Mesothelial cell of epicardium (in vitro differentiated cells): Measurements from ENCODE around the gene EFNA3. TPM values are rescaled to one million over a fixed set of nuclear protein-coding genes. Genes with fewer than 3 reads are reported as not detected.

Experiments
- DNase-seq, 2 experiments: peaks; one replicate each; pipeline ENCODE4 v3.0.0; 2021; ENCODE audit warnings: low spot score in 2 of 2; ENCODE audit not compliant: unreplicated experiment in 2 of 2
- H3K27ac Mint-ChIP-seq: 2 replicates; pipeline ENCODE4 v1.8.0; 2021; ENCODE audit warnings: mixed read lengths
- H3K27me3 Mint-ChIP-seq: 2 replicates; pipeline ENCODE4 v1.8.0; 2021; ENCODE audit warnings: low read depth, mixed read lengths
- H3K36me3 Mint-ChIP-seq: 2 replicates; pipeline ENCODE4 v1.8.0; 2021; ENCODE audit warnings: mixed read lengths
- H3K4me1 Mint-ChIP-seq: 2 replicates; pipeline ENCODE4 v1.8.0; 2021; ENCODE audit warnings: mixed read lengths
- H3K4me3 Mint-ChIP-seq: 2 replicates; pipeline ENCODE4 v1.8.0; 2021; ENCODE audit warnings: mild to moderate bottlenecking, moderate library complexity, mixed read lengths
- H3K9me3 Mint-ChIP-seq: 2 replicates; pipeline ENCODE4 v1.8.0; 2021; ENCODE audit warnings: mixed read lengths
- CTCF ChIP-seq: fragments of 200-600 bp; sonication (generic); IDR thresholded peaks from one replicate; pipeline ENCODE4 v1.5.0; 2021; ENCODE audit warnings: antibody characterized with exemption; ENCODE audit not compliant: unreplicated experiment
- total RNA-seq: library from RNA; stranded (reverse); gene quantifications from 3 replicates; pipeline ENCODE4 v1.2.1, GENCODE V29; 2021

EFNA3 gene
- total RNA-seq, 1 donor from 2014 or later, result 14.6 TPM

GRCh38 chr1:155125946-155126555 lies 47.4 kb downstream of the EFNA3 start:
- no peaks in the 10 kb centered on the region for H3K9me3 Mint-ChIP-seq
- H3K27me3 Mint-ChIP-seq, result peaks cover 26% of the 10 kb centered on the region
- H3K27ac Mint-ChIP-seq, result peak overlapping the region; percentile 98
- peak in 1 of 2 experiments; percentile 45 for DNase-seq
- H3K4me1 Mint-ChIP-seq, result peaks cover 59% of the 10 kb centered on the region
- peaks cover 3% of the 10 kb centered on the region for H3K36me3 Mint-ChIP-seq
- H3K4me3 Mint-ChIP-seq, result peak overlapping the region; percentile 84
- no peak for TF ChIP-seq CTCF

GRCh38 chr1:155126556-155127104 lies 48.0 kb downstream of the EFNA3 start:
- Mint-ChIP-seq H3K27me3 (peaks cover 23% of the 10 kb centered on the region), H3K36me3 (peaks cover 8% of the 10 kb centered on the region), H3K4me1 (peaks cover 62% of the 10 kb centered on the region), H3K27ac (peak overlapping the region; percentile 98), H3K4me3 (peak overlapping the region; percentile 84), H3K9me3 (no peaks in the 10 kb centered on the region)
- peak in 1 of 2 experiments; percentile 71 for DNase-seq
- TF ChIP-seq CTCF, result no peak

DNA sequence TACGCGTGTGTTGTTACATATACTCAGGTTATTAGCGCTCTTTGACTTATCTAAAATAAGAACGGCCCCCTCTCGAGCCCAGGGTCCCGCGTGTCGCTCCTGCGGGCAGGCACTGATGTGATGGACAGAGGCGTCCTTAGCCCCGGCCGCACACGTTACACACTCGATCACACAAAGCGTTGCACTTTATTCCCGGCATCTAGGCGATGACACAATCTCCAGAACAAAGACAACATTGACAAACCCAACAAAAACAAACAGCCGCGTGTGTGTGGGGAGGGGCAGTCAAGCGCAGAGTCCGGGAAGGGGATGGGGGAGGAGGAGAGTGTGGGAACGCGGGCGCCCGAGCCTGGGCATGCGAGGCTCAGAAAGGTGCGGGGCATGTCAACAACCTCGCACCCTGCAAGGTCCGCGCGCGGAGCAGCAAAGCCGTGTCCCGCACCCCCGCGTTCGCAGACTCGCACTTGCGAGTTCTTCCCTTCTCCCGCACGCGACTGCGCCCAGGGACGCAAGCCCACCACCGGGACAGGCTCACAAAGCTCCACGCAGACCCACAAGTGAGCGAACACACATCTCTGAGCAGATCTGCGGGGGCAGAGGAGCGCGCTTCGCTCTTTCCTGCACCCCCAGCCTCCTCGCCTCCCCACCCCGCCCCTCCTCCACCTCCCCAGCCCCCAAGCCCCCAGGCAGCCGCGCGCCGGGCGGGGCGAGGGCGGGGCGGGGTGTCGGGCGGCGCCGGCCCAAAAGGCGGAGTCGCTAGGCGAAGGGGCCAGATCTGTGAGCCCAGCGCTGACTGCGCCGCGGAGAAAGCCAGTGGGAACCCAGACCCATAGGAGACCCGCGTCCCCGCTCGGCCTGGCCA lies 48.7 kb downstream of the EFNA3 start, which contains the start of gene EFNA1:
EFNA1 (plus strand) TSS at position 772 of the 862 bp plus-strand sequence. CDS start 102 bp downstream, outside the sequence.
- H3K4me3 Mint-ChIP-seq, result peak within 1 kb of the TSS; percentile 84
- H3K27ac Mint-ChIP-seq, result peak within 1 kb of the TSS; percentile 100
- TF ChIP-seq CTCF, result no peak
- H3K9me3 Mint-ChIP-seq, result no peaks in the 10 kb centered on the region
- DNase-seq, result peak; percentile 56 to 76
- peaks cover 11% of the 10 kb centered on the region for H3K36me3 Mint-ChIP-seq
- H3K4me1 Mint-ChIP-seq, result peaks cover 65% of the 10 kb centered on the region
- peaks cover 23% of the 10 kb centered on the region for H3K27me3 Mint-ChIP-seq

- peak overlapping the region; percentile 100 for H3K27ac Mint-ChIP-seq
- peaks cover 13% of the 10 kb centered on the region for H3K36me3 Mint-ChIP-seq
- DNase-seq, result no peak
- TF ChIP-seq CTCF, result no peak
- H3K4me1 Mint-ChIP-seq, result peaks cover 67% of the 10 kb centered on the region
- H3K9me3 Mint-ChIP-seq, result no peaks in the 10 kb centered on the region
- peaks cover 23% of the 10 kb centered on the region for H3K27me3 Mint-ChIP-seq
- H3K4me3 Mint-ChIP-seq, result peak overlapping the region; percentile 84
Measured at GRCh38 chr1:155127967-155128754, 49.5 kb downstream of the EFNA3 start.
